MM.1S (cell line): ENCODE results near the gene BICD1.

ENCODE experiments used
- DNase-seq: peaks from one replicate; pipeline ENCODE4 v3.0.0-alpha.2; 2015
- H2AFZ ChIP-seq: fragments of 300-600 bp; sonication (generic); 2 replicates; pipeline ENCODE4 v1.6.0; 2016; ENCODE audit warnings: antibody characterized with exemption, low read length
- H3F3A ChIP-seq: fragments of 300-600 bp; sonication (generic); 2 replicates; pipeline ENCODE4 v1.6.1; 2016; ENCODE audit warnings: mild to moderate bottlenecking, antibody characterized with exemption, low read length, moderate library complexity, mixed read lengths; ENCODE audit not compliant: insufficient read depth
- H3K27ac ChIP-seq: fragments of 300-600 bp; sonication (generic); 2 replicates; pipeline ENCODE4 v1.5.1; 2016; ENCODE audit warnings: mild to moderate bottlenecking, low read length
- H3K27me3 ChIP-seq: fragments of 300-600 bp; sonication (generic); replicated peaks from 2 replicates; pipeline ENCODE4 v1.6.0; 2016; ENCODE audit warnings: low read length; ENCODE audit not compliant: insufficient read depth
- H3K36me3 ChIP-seq: fragments of 300-600 bp; sonication (generic); replicated peaks from 2 replicates; pipeline ENCODE4 v1.6.1; 2016; ENCODE audit warnings: mild to moderate bottlenecking, low read length, mixed read lengths; ENCODE audit not compliant: insufficient read depth
- H3K4me1 ChIP-seq: fragments of 300-600 bp; sonication (generic); 2 replicates; pipeline ENCODE4 v1.6.1; 2016; ENCODE audit warnings: low read length, mixed read lengths
- H3K4me2 ChIP-seq: fragments of 300-600 bp; sonication (generic); 2 replicates; pipeline ENCODE4 v1.6.0; 2016; ENCODE audit warnings: low read depth, low read length
- H3K4me3 ChIP-seq: fragments of 300-600 bp; sonication (generic); 2 replicates; pipeline ENCODE4 v1.5.1; 2016; ENCODE audit warnings: low read length, mixed read lengths
- H3K79me2 ChIP-seq: fragments of 300-600 bp; sonication (generic); 2 replicates; pipeline ENCODE4 v1.6.1; 2016; ENCODE audit warnings: mixed run types, low read length, mixed read lengths
- H3K9ac ChIP-seq: fragments of 300-600 bp; sonication (generic); 2 replicates; pipeline ENCODE4 v1.6.1; 2016; ENCODE audit warnings: low read length, mixed read lengths
- H3K9me2 ChIP-seq: fragments of 300-600 bp; sonication (generic); replicated peaks from 2 replicates; pipeline ENCODE4 v1.6.1; 2016; ENCODE audit warnings: mild to moderate bottlenecking, low read length, mixed read lengths; ENCODE audit not compliant: insufficient read depth
- H3K9me3 ChIP-seq: fragments of 300-600 bp; sonication (generic); replicated peaks from 2 replicates; pipeline ENCODE4 v1.6.1; 2016; ENCODE audit warnings: mild to moderate bottlenecking, low read length, mixed read lengths; ENCODE audit not compliant: insufficient read depth
- H4K20me1 ChIP-seq: fragments of 300-600 bp; sonication (generic); 2 replicates; pipeline ENCODE4 v1.6.1; 2016; ENCODE audit warnings: mild to moderate bottlenecking, low read length, moderate library complexity, mixed read lengths; ENCODE audit not compliant: insufficient read depth
- EZH2 ChIP-seq: fragments of 300-600 bp; sonication (generic); optimal IDR thresholded peaks from 2 replicates; pipeline ENCODE3; 2017; ENCODE audit warnings: low read depth, mild to moderate bottlenecking, antibody characterized with exemption, low read length, mixed read lengths
- EZH2phosphoT487 ChIP-seq: fragments of 300-600 bp; sonication (generic); IDR thresholded peaks from 2 replicates; pipeline ENCODE4 v1.6.1; 2018; ENCODE audit warnings: antibody characterized with exemption, low read length
- TF ChIP-seq, protein P1 (sequence below): fragments of 300-600 bp; sonication (generic); IDR thresholded peaks from 2 replicates; pipeline ENCODE4 v1.5.1; 2016; ENCODE audit warnings: antibody characterized with exemption, low read length, mixed read lengths

BICD1 gene

DNA sequence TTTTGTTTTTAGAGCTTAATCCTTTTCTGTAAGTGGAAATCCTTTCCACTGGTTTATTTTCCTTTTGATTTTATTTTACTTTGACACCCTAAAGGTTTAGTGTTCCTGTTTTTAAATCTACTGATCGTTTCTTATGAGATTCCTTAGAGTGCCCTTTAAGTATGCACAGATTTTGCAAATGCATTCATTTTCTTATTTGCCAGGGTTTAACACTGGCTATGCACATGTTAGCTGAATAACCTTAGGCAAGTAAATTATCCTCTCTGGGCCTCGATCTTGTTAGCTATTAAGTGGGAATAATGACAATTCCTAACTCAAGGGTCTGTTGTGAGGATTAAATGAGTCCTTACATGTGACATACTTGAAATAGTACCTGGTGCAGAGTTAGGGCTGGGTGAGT, 136.0 kb downstream of the BICD1 start:
- no peaks in the 10 kb centered on the region for H3K9me2 ChIP-seq
- H3F3A ChIP-seq = no peaks in the 10 kb centered on the region
- no peak for DNase-seq
- no peak overlapping the region for H3K4me3 ChIP-seq
- no peaks in the 10 kb centered on the region for H3K9me3 ChIP-seq
- no peaks in the 10 kb centered on the region for H3K79me2 ChIP-seq
- H2AFZ ChIP-seq = no peak overlapping the region
- H3K36me3 ChIP-seq = no peaks in the 10 kb centered on the region
- no peak overlapping the region for H3K9ac ChIP-seq
- H3K27ac ChIP-seq = no peak overlapping the region
- no peaks in the 10 kb centered on the region for H3K27me3 ChIP-seq
- TF ChIP-seq EZH2phosphoT487 (no peak), EZH2 (no peak)
- TF ChIP-seq, protein P1, sequence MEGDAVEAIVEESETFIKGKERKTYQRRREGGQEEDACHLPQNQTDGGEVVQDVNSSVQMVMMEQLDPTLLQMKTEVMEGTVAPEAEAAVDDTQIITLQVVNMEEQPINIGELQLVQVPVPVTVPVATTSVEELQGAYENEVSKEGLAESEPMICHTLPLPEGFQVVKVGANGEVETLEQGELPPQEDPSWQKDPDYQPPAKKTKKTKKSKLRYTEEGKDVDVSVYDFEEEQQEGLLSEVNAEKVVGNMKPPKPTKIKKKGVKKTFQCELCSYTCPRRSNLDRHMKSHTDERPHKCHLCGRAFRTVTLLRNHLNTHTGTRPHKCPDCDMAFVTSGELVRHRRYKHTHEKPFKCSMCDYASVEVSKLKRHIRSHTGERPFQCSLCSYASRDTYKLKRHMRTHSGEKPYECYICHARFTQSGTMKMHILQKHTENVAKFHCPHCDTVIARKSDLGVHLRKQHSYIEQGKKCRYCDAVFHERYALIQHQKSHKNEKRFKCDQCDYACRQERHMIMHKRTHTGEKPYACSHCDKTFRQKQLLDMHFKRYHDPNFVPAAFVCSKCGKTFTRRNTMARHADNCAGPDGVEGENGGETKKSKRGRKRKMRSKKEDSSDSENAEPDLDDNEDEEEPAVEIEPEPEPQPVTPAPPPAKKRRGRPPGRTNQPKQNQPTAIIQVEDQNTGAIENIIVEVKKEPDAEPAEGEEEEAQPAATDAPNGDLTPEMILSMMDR = no peak
- no peaks in the 10 kb centered on the region for H3K4me1 ChIP-seq
- H4K20me1 ChIP-seq = no peaks in the 10 kb centered on the region
- H3K4me2 ChIP-seq = no peak overlapping the region

DNA sequence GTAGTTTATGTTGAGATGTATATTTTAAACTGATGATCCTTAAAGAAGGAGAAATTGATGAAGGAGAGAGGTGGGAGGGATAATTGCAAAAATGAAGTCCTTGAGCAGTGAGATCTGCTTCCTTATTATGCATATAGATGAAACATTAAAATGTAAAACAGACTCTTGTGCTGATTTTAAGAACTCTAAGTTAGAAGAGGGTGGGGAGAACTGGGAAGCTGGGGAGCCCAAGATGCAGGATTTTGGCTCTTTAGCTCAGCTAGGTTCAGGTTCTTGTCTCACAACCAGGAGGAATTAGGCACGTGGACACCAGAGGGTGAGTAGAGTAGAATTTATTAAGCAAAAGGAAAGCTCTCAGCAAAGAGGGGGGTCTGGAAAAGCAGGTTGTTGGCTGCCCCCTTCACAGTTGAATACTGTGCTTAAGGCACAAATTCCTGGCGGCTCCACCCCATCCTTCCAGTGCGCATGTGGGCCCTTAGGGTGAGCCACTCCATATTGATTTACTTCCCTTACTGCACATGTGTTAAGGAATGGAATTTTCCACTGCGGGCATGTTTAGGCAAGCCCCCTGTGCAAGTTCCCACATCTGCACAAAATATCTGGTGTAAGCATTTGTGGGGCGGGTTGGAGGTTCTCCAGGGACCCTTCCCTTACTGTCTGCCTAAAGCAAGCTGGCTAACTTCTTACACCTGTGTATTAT, 141.9 kb downstream of the BICD1 start:
- no peaks in the 10 kb centered on the region for H3K27me3 ChIP-seq
- no peaks in the 10 kb centered on the region for H3K79me2 ChIP-seq
- H3K27ac ChIP-seq = no peak overlapping the region
- 0 out of 2 replicates have a peak, but pooled peaks cover 6% of the 10 kb centered on the region for H3F3A ChIP-seq
- TF ChIP-seq, protein P1 = no peak
- no peak for TF ChIP-seq EZH2phosphoT487
- TF ChIP-seq EZH2 = no peak
- H2AFZ ChIP-seq = no peak overlapping the region
- peaks cover 10% of the 10 kb centered on the region for H3K4me1 ChIP-seq
- H3K4me3 ChIP-seq = no peak overlapping the region
- H3K4me2 ChIP-seq = no peak overlapping the region
- H3K9me2 ChIP-seq = no peaks in the 10 kb centered on the region
- H4K20me1 ChIP-seq = no peaks in the 10 kb centered on the region
- no peak overlapping the region for H3K9ac ChIP-seq
- H3K9me3 ChIP-seq = no peaks in the 10 kb centered on the region
- H3K36me3 ChIP-seq = no peaks in the 10 kb centered on the region
- no peak for DNase-seq

DNA sequence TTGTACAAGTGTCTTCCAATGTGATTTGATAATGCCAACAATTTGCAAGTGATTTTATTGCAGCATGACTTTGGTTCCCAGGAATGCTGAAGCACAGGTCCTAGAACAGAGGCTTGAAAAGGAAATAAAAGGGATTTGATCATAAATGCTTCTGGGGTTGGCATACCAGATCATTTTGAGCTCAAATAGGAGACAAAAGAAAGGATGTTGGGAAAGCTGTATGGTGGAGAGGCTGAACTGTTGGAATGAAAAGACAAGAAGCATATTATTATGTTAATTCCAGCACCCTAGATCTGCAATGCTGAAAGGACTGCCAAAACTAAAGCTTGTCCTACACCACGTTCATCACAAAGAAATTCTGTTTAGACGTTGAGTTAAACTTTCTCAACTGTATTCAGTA, 143.1 kb downstream of the BICD1 start:
- H3K4me3 ChIP-seq = no peak overlapping the region
- DNase-seq = no peak
- H3K36me3 ChIP-seq = no peaks in the 10 kb centered on the region
- H3K4me2 ChIP-seq = no peak overlapping the region
- peaks cover 10% of the 10 kb centered on the region for H3K4me1 ChIP-seq
- H2AFZ ChIP-seq = no peak overlapping the region
- 0 out of 2 replicates have a peak, but pooled peaks cover 6% of the 10 kb centered on the region for H3F3A ChIP-seq
- no peaks in the 10 kb centered on the region for H3K27me3 ChIP-seq
- H4K20me1 ChIP-seq = no peaks in the 10 kb centered on the region
- no peak overlapping the region for H3K27ac ChIP-seq
- H3K79me2 ChIP-seq = no peaks in the 10 kb centered on the region
- no peak for TF ChIP-seq EZH2phosphoT487
- no peaks in the 10 kb centered on the region for H3K9me3 ChIP-seq
- no peak overlapping the region for H3K9ac ChIP-seq
- no peaks in the 10 kb centered on the region for H3K9me2 ChIP-seq
